Measurements from ENCODE around the gene KMO. TPM values are rescaled to one million over a fixed set of nuclear protein-coding genes. Genes with fewer than 3 reads are reported as not detected.
A peak's percentile ranks its signal among the peaks of the same experiment; 100 is the strongest.

KMO gene
- total and polyA plus RNA-seq, 2 donors from 2014 or later: 2.3 to 35.5 TPM

- no peak for TF ChIP-seq CTCF (IDR thresholded peaks at IDR 0.05; ENCODE audit: borderline replicate concordance, extremely low read depth, insufficient read depth)
- no peak overlapping the region for H3K27ac ChIP-seq (ENCODE audit: low read depth in 2 of 2, low read length in 2 of 2)
- intact Hi-C loops (cut with DNase I): no loop called here
- no peaks in the 10 kb centered on the region for H3K9me3 ChIP-seq (ENCODE audit: control insufficient read depth in 2 of 3, insufficient read depth in 1 of 3, low read length in 3 of 3)
- no peak overlapping the region for H3K9ac ChIP-seq (ENCODE audit: low read length in 3 of 3)
- no peak overlapping the region for H3K4me3 ChIP-seq (ENCODE audit: low read length in 3 of 3)
- no peaks in the 10 kb centered on the region for H3K36me3 ChIP-seq (ENCODE audit: control insufficient read depth in 2 of 3, insufficient read depth in 3 of 3, low read length in 3 of 3)
- DNase-seq (no peak), FAIRE-seq (no peak)
- peaks cover 0 to 5% (median 0%) of the 10 kb centered on the region in 3 donors for H3K4me1 ChIP-seq (ENCODE audit: control insufficient read depth in 2 of 3, insufficient read depth in 2 of 3, low read depth in 1 of 3, low read length in 3 of 3)
- H3K27me3 ChIP-seq (ENCODE audit: control insufficient read depth, insufficient read depth, low read length): no peaks in the 10 kb centered on the region
These were observed 76.3 kb downstream of the KMO start for GRCh38 chr1:241608379-241609033.

GRCh38 chr1:241610056-241610815, 78.1 kb downstream of the KMO start:
- DNase-seq (peak in 1 of 5 donors; percentile 51), FAIRE-seq (no peak)
- Histone ChIP-seq H3K27ac (ENCODE audit: low read depth in 2 of 2, low read length in 2 of 2) (no peak overlapping the region), H3K4me1 (ENCODE audit: control insufficient read depth in 2 of 3, insufficient read depth in 2 of 3, low read depth in 1 of 3, low read length in 3 of 3) (peaks cover 0 to 2% (median 0%) of the 10 kb centered on the region in 3 donors), H3K27me3 (ENCODE audit: control insufficient read depth, insufficient read depth, low read length) (no peaks in the 10 kb centered on the region), H3K4me3 (ENCODE audit: low read length in 3 of 3) (no peak overlapping the region), H3K9me3 (ENCODE audit: control insufficient read depth in 2 of 3, insufficient read depth in 1 of 3, low read length in 3 of 3) (no peaks in the 10 kb centered on the region), H3K9ac (ENCODE audit: low read length in 3 of 3) (no peak overlapping the region), H3K36me3 (ENCODE audit: control insufficient read depth in 2 of 3, insufficient read depth in 3 of 3, low read length in 3 of 3) (no peaks in the 10 kb centered on the region)
- no peak for TF ChIP-seq CTCF (IDR thresholded peaks at IDR 0.05; ENCODE audit: borderline replicate concordance, extremely low read depth, insufficient read depth)
- intact Hi-C loops (cut with DNase I): no loop called here

GRCh38 chr1:241611063-241611462, 78.9 kb downstream of the KMO start:
- Histone ChIP-seq H3K9ac (ENCODE audit: low read length in 3 of 3) (peak overlapping the region in 1 of 3 donors; percentile 37), H3K36me3 (ENCODE audit: control insufficient read depth in 2 of 3, insufficient read depth in 3 of 3, low read length in 3 of 3) (no peaks in the 10 kb centered on the region), H3K27me3 (ENCODE audit: control insufficient read depth, insufficient read depth, low read length) (no peaks in the 10 kb centered on the region), H3K4me3 (ENCODE audit: low read length in 3 of 3) (no peak overlapping the region), H3K27ac (ENCODE audit: low read depth in 2 of 2, low read length in 2 of 2) (no peak overlapping the region), H3K4me1 (ENCODE audit: control insufficient read depth in 2 of 3, insufficient read depth in 2 of 3, low read depth in 1 of 3, low read length in 3 of 3) (peaks cover 0 to 5% (median 0%) of the 10 kb centered on the region in 3 donors), H3K9me3 (ENCODE audit: control insufficient read depth in 2 of 3, insufficient read depth in 1 of 3, low read length in 3 of 3) (no peaks in the 10 kb centered on the region)
- peak; percentile 69 for TF ChIP-seq CTCF (IDR thresholded peaks at IDR 0.05; ENCODE audit: borderline replicate concordance, extremely low read depth, insufficient read depth)
- DNase-seq (peak in 2 of 5 donors; percentile 58 to 86), FAIRE-seq (no peak)
- intact Hi-C loops (cut with DNase I): no loop called here

All from kidney (tissue), 14 donors.